ENCODE data around the gene PDXP.

Gene PDXP

GRCh38 chr22:37626144-37626543 lies 32.4 kb upstream of the PDXP start:
- no peak overlapping the region for H3K4me3 ChIP-seq
- H3K4me1 ChIP-seq = peaks cover 0 to 26% (median 14%) of the 10 kb centered on the region in 4 donors
- H3K27ac ChIP-seq = peak overlapping the region; percentile 58 to 75
- peaks cover 5 to 79% (median 37%) of the 10 kb centered on the region in 3 donors for H3K36me3 ChIP-seq
- intact Hi-C loops (cut with DNase I; ENCODE audit: low total_unique reads) = no loop called here
- TF ChIP-seq CTCF (IDR thresholded peaks at IDR 0.05) = no peak
- no peaks in the 10 kb centered on the region for H3K27me3 ChIP-seq
- no peaks in the 10 kb centered on the region for H3K9me3 ChIP-seq
- DNase-seq = peak; percentile 79 to 90

DNA sequence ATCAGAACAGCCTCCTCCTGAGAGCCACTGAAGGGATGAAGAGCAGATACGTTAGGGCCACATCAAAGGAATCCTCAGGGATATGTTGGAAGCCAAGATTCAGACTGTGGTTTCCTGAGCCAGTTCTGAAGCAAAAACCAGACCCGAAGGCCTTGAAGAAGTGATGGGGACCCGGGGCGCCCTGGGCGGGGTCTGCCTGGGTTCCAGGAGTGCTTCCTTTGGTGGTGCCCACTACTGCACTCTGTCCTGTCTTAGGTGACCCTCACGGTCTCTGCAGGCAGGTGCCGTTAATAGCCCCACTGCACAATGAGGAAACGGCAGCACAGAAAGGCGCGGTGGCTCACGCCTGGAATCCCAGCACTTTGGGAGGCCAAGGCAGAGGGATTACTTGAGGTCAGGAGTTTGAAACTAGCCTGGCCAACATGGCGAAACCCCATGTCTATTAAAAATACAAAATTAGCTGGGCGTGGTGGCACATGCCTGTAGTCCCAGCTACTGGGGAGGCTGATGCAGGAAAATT lies 31.9 kb upstream of the PDXP start:
- H3K27me3 ChIP-seq = no peaks in the 10 kb centered on the region
- H3K9me3 ChIP-seq = no peaks in the 10 kb centered on the region
- TF ChIP-seq CTCF (IDR thresholded peaks at IDR 0.05) = no peak
- no peak overlapping the region for H3K4me3 ChIP-seq
- H3K4me1 ChIP-seq = peaks cover 0 to 26% (median 14%) of the 10 kb centered on the region in 4 donors
- H3K36me3 ChIP-seq = peaks cover 5 to 79% (median 36%) of the 10 kb centered on the region in 3 donors
- DNase-seq = no peak
- peak overlapping the region; percentile 58 to 75 for H3K27ac ChIP-seq
- intact Hi-C loops (cut with DNase I; ENCODE audit: low total_unique reads) = no loop called here

DNA sequence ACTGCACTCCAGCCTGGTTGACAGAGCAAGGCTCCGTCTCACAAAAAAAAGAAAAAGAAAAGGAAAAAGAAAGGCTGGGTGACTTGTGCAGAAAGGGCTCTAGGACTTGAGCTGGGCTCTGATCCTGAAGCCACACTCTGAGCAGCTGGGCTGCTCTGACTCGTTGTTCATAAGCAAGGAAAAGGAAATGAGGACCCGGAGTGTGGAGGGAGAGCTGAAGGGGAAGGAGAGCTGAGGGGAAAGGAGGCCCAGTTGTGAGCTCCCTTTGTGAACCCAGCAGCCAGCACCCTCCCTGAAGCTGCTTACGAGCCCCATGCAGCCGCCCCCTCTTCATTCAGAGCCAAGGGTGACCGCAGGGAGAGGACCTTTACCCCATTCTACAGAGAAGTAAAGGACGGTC lies 31.4 kb upstream of the PDXP start:
- Histone ChIP-seq H3K4me1 (peaks cover 0 to 26% (median 14%) of the 10 kb centered on the region in 4 donors), H3K27me3 (no peaks in the 10 kb centered on the region), H3K9me3 (no peaks in the 10 kb centered on the region), H3K36me3 (peaks cover 5 to 79% (median 38%) of the 10 kb centered on the region in 3 donors), H3K4me3 (no peak overlapping the region), H3K27ac (peak overlapping the region; percentile 58 to 75)
- intact Hi-C loops (cut with DNase I; ENCODE audit: low total_unique reads) = no loop called here
- no peak for DNase-seq
- no peak for TF ChIP-seq CTCF (IDR thresholded peaks at IDR 0.05)

GRCh38 chr22:37627545-37627944 lies 31.0 kb upstream of the PDXP start:
- Histone ChIP-seq H3K27me3 (no peaks in the 10 kb centered on the region), H3K9me3 (no peaks in the 10 kb centered on the region), H3K36me3 (peaks cover 5 to 79% (median 37%) of the 10 kb centered on the region in 3 donors), H3K4me1 (peaks cover 0 to 26% (median 14%) of the 10 kb centered on the region in 4 donors), H3K27ac (peak overlapping the region in 1 of 2 donors; percentile 75), H3K4me3 (no peak overlapping the region)
- DNase-seq = peak in 1 of 2 donors; percentile 68
- no peak for TF ChIP-seq CTCF (IDR thresholded peaks at IDR 0.05)
- intact Hi-C loops (cut with DNase I; ENCODE audit: low total_unique reads) = no loop called here

DNA sequence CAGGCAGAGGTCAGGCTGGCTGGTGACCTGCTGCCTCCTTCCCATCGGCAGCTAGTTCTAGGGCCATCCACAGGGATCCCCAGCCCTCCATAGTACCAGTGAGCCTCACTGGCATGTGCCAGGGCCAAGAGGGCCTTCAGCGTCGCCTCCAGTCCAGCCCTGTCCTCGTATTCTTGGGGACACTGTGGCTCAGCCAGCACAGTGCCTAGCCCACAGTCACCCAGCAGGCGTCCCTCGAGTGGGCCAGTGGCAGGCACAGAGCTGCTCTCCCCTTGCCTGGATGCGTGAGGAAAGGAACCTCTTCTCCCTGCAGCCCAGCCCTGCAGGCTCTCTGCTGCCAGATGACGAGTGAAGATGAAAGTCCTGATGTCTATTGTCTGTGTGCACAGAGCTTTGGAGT lies 29.7 kb upstream of the PDXP start:
- H3K27me3 ChIP-seq = no peaks in the 10 kb centered on the region
- no peak for DNase-seq
- peaks cover 5 to 74% (median 37%) of the 10 kb centered on the region in 3 donors for H3K36me3 ChIP-seq
- no peak overlapping the region for H3K4me3 ChIP-seq
- TF ChIP-seq CTCF (IDR thresholded peaks at IDR 0.05) = no peak
- H3K4me1 ChIP-seq = peaks cover under 1 to 34% (median 23%) of the 10 kb centered on the region in 4 donors
- H3K9me3 ChIP-seq = no peaks in the 10 kb centered on the region
- intact Hi-C loops (cut with DNase I; ENCODE audit: low total_unique reads) = no loop called here
- H3K27ac ChIP-seq = no peak overlapping the region
